HepG2 (cell line): ENCODE results near the gene NTN4. TPM values are rescaled to one million over a fixed set of nuclear protein-coding genes. Genes with fewer than 3 reads are reported as not detected.

Experiments used
- ATAC-seq: fragments of 200-7000 bp; cut with Tn5 transposase; 3 replicates; pipeline ENCODE4 v1.9.1; 2020; ENCODE audit warnings: mild to moderate bottlenecking, moderate library complexity
- BruUV-seq: library from RNA; stranded (reverse); fragments of 400-500 nt; replicated peaks from 2 replicates; lab custom pipeline; 2021; lab: Mats Ljungman, UMichigan
- CTCF ChIA-PET: fragments of 300-600 bp; formaldehyde crosslinking; extraction: SDS; loops from one replicate; lab custom pipeline; 2021; ENCODE audit warnings: low total read pairs, inconsistent platforms, low intra/inter-chr PET ratio; lab: Yijun Ruan, JAX
- POLR2A ChIA-PET: fragments of 350-600 bp; sonication (Branson Sonifier 250); formaldehyde crosslinking; loops from one replicate; lab custom pipeline; 2020; ENCODE audit warnings: antibody characterized with exemption, inconsistent platforms; lab: Yijun Ruan, JAX
- DNase-seq: peaks from one replicate; pipeline ENCODE4 v3.0.0-alpha.2; 2015; ENCODE audit warnings: low spot score
- FAIRE-seq: peaks from 3 replicates; lab custom pipeline; 2011; peaks lifted over from hg19 to GRCh38; lab: Jason Lieb, UNC
- H2AFZ ChIP-seq: one replicate; pipeline ENCODE4 v1.6.1; 2011; ENCODE audit warnings: low read length, inconsistent platforms
- H3K27ac ChIP-seq: fragments of 300-600 bp; 3 replicates; pipeline ENCODE4 v1.8.0; 2011; ENCODE audit warnings: mixed run types, mild to moderate bottlenecking, mixed read lengths, low read length, inconsistent platforms; ENCODE audit not compliant: insufficient read depth; ENCODE audit errors: extremely low read length
- H3K27me3 ChIP-seq, 2 experiments: fragments of 200-600 bp in 1 of 2; 2 replicates in 1 of 2; 3 replicates in 1 of 2; pipeline versions ENCODE4 v1.6.0 to v1.8.0; 2011; ENCODE audit warnings: low read length in 2 of 2, mild to moderate bottlenecking in 2 of 2, moderate library complexity in 2 of 2, inconsistent platforms in 1 of 2; ENCODE audit not compliant: insufficient read depth in 2 of 2, control insufficient read depth in 1 of 2
- H3K36me3 ChIP-seq, 2 experiments: fragments of 200-600 bp in 1 of 2; replicated peaks in 1 of 2; 2 replicates in 1 of 2; 3 replicates in 1 of 2; pipeline versions ENCODE4 v1.5.1 to v1.8.0; 2011; ENCODE audit warnings: low read length in 2 of 2, inconsistent platforms in 1 of 2; ENCODE audit not compliant: insufficient read depth in 2 of 2, control insufficient read depth in 1 of 2
- H3K4me1 ChIP-seq: 2 replicates; pipeline ENCODE4 v1.5.1; 2012; ENCODE audit warnings: low read length, inconsistent platforms; ENCODE audit not compliant: insufficient read depth
- H3K4me2 ChIP-seq: 2 replicates; pipeline ENCODE4 v1.6.0; 2011; ENCODE audit warnings: low read depth, low read length, inconsistent platforms
- H3K4me3 ChIP-seq, 3 experiments: fragments of 200-600 bp in 1 of 3; sonication (generic), shearing (Covaris generic) in 1 of 3; replicated peaks in 1 of 3; 2 replicates each; pipeline ENCODE4 v1.5.1; 2011 to 2016; ENCODE audit warnings: low read length in 3 of 3, inconsistent platforms in 2 of 3, low read depth in 2 of 3, mild to moderate bottlenecking in 2 of 3, control low read depth in 1 of 3, mixed read lengths in 1 of 3; ENCODE audit not compliant: insufficient read depth in 1 of 3
- H3K79me2 ChIP-seq: one replicate; pipeline ENCODE4 v1.6.1; 2011; ENCODE audit warnings: low read length, inconsistent platforms; ENCODE audit not compliant: insufficient read depth
- H3K9ac ChIP-seq: 2 replicates; pipeline ENCODE4 v1.6.0; 2011; ENCODE audit warnings: mild to moderate bottlenecking, low read depth, low read length, inconsistent platforms; ENCODE audit not compliant: insufficient read depth
- H3K9me3 ChIP-seq: 2 replicates; pipeline ENCODE4 v1.5.1; 2012; ENCODE audit warnings: mild to moderate bottlenecking, low read length
- H4K20me1 ChIP-seq: 2 replicates; pipeline ENCODE4 v1.6.0; 2011; ENCODE audit warnings: inconsistent platforms, mild to moderate bottlenecking, low read length, moderate library complexity; ENCODE audit not compliant: insufficient read depth
- HCFC1 ChIP-seq: fragments of 150-350 bp; IDR thresholded peaks from 2 replicates; pipeline ENCODE4 v1.6.1; 2014; ENCODE audit warnings: low read depth, low read length
- NAIF1 ChIP-seq: sonication (generic); formaldehyde crosslinking; IDR thresholded peaks from 2 replicates; pipeline ENCODE4 v1.5.0; 2020; ENCODE audit warnings: mild to moderate bottlenecking, missing genetic modification reagents, borderline replicate concordance
- SAFB2 ChIP-seq: sonication (generic); formaldehyde crosslinking; IDR thresholded peaks from 2 replicates; pipeline ENCODE4 v1.5.1; 2020; ENCODE audit warnings: missing genetic modification reagents, low read depth, mild to moderate bottlenecking, borderline replicate concordance
- ZNF460 ChIP-seq: sonication (generic); formaldehyde crosslinking; IDR thresholded peaks from 2 replicates; pipeline ENCODE4 v1.5.1; 2020; ENCODE audit warnings: missing genetic modification reagents, mild to moderate bottlenecking, borderline replicate concordance
- ZNF589 ChIP-seq: sonication (generic); formaldehyde crosslinking; conservative IDR thresholded peaks from 2 replicates; pipeline ENCODE4 v1.8.0; 2022; ENCODE audit warnings: mild to moderate bottlenecking, moderate library complexity, missing genetic modification reagents
- in situ Hi-C: cut with HindIII; loops from 2 replicates; pipeline ENCODE4 v1.10.0; 2017; ENCODE audit warnings: low pct_unique_long_range_greater_than_20kb; ENCODE audit not compliant: extremely low pct_ligation_motif_present
- intact Hi-C: fragments of 100-400 bp; cut with micrococcal nuclease; formaldehyde crosslinking; loops from one replicate; pipeline ENCODE4 v1.10.0; 2022; ENCODE audit not compliant: unreplicated experiment
- polyA plus RNA-seq, 8 experiments: library from polyadenylated mRNA; depleted of rRNA in 3 of 8; stranded (reverse) in 7 of 8; unstranded in 1 of 8; fragments of >200 nt; fragmentation: Illumina TruSeq in 4 of 8; extraction: Trizol in 4 of 8; gene quantifications; 2 replicates each; pipeline versions ENCODE4 v1.2.1 to v1.2.3, GENCODE V29; 2011 to 2016; ENCODE audit warnings: low read depth in 4 of 8, missing spikeins in 1 of 8, mixed read lengths in 1 of 8; ENCODE audit not compliant: insufficient read depth in 1 of 8
- total RNA-seq, 5 experiments: library from RNA; depleted of rRNA; stranded (reverse); fragments of >200 nt; fragmentation: Illumina TruSeq; extraction: Trizol; gene quantifications; 2 replicates each; pipeline ENCODE4 v1.2.3, GENCODE V29; 2016; ENCODE audit warnings: low read depth in 1 of 5
- TF ChIP-seq, protein P1 (sequence below): sonication (generic); formaldehyde crosslinking; IDR thresholded peaks from 2 replicates; pipeline ENCODE4 v1.4.0; 2020; ENCODE audit warnings: missing genetic modification reagents
- TF ChIP-seq, protein P2 (sequence below): sonication (generic); formaldehyde crosslinking; IDR thresholded peaks from 2 replicates; pipeline ENCODE4 v1.4.0; 2020; ENCODE audit warnings: missing genetic modification reagents

NTN4 gene
- total and polyA plus RNA-seq, 2 of the 13 experiments (the other 11 are each of a cell fraction or from before 2014, with no cell fraction given), result 7.8 to 11.5 TPM

DNA sequence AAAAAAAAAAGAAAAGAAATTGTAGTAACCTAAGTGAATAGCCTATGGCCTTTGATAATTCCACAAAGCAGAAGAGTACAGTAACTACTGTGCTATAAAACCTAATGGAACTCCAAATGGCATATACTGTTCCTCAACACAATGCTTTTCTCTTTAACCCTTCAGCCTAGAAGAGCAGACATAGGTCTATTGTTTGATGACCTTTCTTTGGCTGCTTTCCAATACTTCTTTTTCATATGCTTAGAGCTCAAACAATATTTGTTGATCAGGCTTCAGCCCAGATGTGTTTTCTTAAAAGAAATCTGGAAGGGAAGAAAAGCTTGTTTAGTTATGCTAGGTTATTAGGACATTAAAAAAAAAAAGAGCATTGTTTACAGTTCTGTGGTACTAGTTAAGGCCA is 116.4 kb downstream of the NTN4 start:
- in situ Hi-C loops, result no loop called here
- POLR2A ChIA-PET, result no interaction called here
- TF ChIP-seq, protein P1, sequence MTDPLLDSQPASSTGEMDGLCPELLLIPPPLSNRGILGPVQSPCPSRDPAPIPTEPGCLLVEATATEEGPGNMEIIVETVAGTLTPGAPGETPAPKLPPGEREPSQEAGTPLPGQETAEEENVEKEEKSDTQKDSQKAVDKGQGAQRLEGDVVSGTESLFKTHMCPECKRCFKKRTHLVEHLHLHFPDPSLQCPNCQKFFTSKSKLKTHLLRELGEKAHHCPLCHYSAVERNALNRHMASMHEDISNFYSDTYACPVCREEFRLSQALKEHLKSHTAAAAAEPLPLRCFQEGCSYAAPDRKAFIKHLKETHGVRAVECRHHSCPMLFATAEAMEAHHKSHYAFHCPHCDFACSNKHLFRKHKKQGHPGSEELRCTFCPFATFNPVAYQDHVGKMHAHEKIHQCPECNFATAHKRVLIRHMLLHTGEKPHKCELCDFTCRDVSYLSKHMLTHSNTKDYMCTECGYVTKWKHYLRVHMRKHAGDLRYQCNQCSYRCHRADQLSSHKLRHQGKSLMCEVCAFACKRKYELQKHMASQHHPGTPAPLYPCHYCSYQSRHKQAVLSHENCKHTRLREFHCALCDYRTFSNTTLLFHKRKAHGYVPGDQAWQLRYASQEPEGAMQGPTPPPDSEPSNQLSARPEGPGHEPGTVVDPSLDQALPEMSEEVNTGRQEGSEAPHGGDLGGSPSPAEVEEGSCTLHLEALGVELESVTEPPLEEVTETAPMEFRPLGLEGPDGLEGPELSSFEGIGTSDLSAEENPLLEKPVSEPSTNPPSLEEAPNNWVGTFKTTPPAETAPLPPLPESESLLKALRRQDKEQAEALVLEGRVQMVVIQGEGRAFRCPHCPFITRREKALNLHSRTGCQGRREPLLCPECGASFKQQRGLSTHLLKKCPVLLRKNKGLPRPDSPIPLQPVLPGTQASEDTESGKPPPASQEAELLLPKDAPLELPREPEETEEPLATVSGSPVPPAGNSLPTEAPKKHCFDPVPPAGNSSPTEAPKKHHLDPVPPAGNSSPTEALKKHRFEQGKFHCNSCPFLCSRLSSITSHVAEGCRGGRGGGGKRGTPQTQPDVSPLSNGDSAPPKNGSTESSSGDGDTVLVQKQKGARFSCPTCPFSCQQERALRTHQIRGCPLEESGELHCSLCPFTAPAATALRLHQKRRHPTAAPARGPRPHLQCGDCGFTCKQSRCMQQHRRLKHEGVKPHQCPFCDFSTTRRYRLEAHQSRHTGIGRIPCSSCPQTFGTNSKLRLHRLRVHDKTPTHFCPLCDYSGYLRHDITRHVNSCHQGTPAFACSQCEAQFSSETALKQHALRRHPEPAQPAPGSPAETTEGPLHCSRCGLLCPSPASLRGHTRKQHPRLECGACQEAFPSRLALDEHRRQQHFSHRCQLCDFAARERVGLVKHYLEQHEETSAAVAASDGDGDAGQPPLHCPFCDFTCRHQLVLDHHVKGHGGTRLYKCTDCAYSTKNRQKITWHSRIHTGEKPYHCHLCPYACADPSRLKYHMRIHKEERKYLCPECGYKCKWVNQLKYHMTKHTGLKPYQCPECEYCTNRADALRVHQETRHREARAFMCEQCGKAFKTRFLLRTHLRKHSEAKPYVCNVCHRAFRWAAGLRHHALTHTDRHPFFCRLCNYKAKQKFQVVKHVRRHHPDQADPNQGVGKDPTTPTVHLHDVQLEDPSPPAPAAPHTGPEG (CRISPR knock-in tag), result no peak
- TF ChIP-seq ZNF589 (CRISPR knock-in tag), result no peak
- TF ChIP-seq ZNF460 (CRISPR knock-in tag), result no peak
- no peak for TF ChIP-seq HCFC1
- TF ChIP-seq, protein P2, sequence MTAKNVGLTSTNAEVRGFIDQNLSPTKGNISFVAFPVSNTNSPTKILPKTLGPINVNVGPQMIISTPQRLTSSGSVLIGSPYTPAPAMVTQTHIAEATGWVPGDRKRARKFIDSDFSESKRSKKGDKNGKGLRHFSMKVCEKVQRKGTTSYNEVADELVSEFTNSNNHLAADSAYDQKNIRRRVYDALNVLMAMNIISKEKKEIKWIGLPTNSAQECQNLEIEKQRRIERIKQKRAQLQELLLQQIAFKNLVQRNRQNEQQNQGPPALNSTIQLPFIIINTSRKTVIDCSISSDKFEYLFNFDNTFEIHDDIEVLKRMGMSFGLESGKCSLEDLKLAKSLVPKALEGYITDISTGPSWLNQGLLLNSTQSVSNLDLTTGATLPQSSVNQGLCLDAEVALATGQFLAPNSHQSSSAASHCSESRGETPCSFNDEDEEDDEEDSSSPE (CRISPR knock-in tag), result no peak
- no peak for TF ChIP-seq SAFB2 (CRISPR knock-in tag)
- TF ChIP-seq NAIF1 (CRISPR knock-in tag), result no peak
- Histone ChIP-seq H3K4me3 (no peak overlapping the region), H3K4me2 (no peak overlapping the region), H3K27ac (no peak overlapping the region), H3K36me3 (no peaks in the 10 kb centered on the region), H3K9me3 (no peaks in the 10 kb centered on the region), H3K9ac (no peak overlapping the region), H2AFZ (no peak overlapping the region), H3K4me1 (no peaks in the 10 kb centered on the region; the same call in 1 of the 2 replicates), H3K79me2 (no peaks in the 10 kb centered on the region), H4K20me1 (no peaks in the 10 kb centered on the region), H3K27me3 (no peaks in the 10 kb centered on the region)
- CTCF ChIA-PET, result no interaction called here
- no peak for ATAC-seq
- peak; percentile 42 for FAIRE-seq
- no TSS peak for BruUV-seq
- intact Hi-C loops, result no loop called here
- no peak for DNase-seq
